HK-2 (cell line): ENCODE data around the gene SLC22A5.
"Not testable (repeated sequence)": the region's sequence is repeated elsewhere in the genome, so short reads cannot be mapped to it uniquely, and the experiment has no call there.

Experiments
- DNase-seq: peaks from one replicate; pipeline ENCODE4 v3.0.0-alpha.2; 2018; ENCODE audit not compliant: unreplicated experiment

SLC22A5 gene

GRCh38 chr5:132388244-132389050 is 18.9 kb downstream of the SLC22A5 start:
- peak; percentile 27 for DNase-seq

- DNase-seq, result no peak
Measured at GRCh38 chr5:132389051-132389331, 19.5 kb downstream of the SLC22A5 start.

DNA sequence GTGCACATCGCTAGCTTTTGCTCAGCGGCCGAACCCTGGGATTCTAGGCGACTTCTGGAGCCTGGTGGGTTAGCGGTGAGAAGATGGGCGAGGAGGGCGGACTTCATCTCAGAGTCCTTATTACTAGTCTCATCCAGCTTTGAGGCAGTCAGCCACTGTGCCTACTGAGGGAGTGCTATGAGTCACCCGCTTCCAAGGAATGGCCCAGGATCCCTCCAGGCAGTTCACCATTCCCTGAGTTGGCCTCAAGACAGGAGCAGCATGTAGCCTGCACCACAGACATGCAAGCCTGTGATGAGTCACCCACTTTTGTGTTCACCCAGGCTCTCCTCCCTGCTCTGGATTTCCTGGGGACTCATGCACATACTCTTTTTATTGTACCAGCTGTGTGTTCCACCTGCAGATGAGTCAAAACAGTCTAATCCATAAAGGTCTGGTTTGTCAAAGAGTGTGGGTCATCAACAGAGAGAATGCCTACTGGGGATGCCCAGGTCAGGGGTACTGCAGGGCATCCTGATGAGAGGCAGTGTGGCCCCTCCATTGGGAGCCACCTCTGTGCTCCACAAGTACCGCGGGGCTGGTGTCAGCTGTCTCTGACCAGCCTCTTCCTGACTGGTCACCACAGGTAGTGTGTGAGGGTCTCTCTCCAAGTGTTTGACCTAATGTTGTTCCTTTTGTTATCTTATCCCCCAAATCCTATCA is 20.2 kb downstream of the SLC22A5 start:
- peak; percentile 84 for DNase-seq

DNA sequence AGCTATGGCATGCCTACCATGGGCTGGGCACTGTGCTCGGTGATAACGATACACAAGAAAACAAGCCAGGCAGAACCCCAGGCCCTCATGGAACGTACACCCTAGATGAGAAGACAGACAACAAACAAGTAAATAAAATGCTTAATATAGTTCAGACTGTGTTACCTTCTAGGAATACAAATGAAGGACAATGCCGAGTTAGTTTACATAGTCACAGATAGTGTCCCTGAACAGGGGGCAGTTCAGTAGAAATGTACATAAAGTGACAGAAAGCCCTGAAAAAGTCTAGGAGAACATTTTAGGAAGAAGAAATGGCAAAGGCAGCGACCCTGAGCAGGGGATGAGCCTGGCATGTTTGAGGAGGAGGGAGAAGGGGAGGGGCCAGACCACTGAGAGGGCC is 21.7 kb downstream of the SLC22A5 start:
- no peak for DNase-seq

DNA sequence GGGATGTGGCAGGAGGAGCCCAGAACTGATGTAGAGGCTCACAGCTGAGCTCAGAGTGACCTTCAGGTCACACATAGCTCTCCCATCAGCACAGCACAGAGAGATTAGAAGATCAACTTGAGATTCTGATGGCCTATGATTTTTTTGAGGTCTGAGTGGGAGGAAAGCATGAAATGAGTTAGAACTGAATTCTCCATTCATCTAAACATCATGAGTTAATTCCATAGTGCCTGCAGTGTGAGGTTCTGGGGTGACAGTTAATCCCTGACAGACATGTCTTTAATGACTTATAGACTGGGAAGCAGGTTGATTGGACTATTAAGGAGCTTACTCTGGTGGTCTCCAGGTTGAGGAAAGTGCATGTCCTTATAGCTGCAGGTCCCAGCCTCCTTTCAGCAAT is 22.4 kb downstream of the SLC22A5 start:
- no peak for DNase-seq

DNA sequence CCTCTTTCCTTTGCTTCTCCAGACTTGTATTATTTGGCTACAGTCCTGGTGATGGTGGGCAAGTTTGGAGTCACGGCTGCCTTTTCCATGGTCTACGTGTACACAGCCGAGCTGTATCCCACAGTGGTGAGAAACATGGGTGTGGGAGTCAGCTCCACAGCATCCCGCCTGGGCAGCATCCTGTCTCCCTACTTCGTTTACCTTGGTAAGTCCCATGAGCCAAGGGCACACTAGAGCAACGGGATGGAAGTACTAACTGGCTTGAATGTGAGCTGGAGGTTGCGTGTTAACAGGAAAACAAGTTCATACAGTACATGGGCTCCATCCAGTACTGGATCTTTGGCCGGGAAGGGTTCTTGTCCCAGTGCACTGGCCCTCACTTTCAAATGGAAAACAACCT is 22.9 kb downstream of the SLC22A5 start:
- no peak for DNase-seq

- no peak for DNase-seq
Measured at GRCh38 chr5:132392978-132393825, 23.7 kb downstream of the SLC22A5 start.

DNA sequence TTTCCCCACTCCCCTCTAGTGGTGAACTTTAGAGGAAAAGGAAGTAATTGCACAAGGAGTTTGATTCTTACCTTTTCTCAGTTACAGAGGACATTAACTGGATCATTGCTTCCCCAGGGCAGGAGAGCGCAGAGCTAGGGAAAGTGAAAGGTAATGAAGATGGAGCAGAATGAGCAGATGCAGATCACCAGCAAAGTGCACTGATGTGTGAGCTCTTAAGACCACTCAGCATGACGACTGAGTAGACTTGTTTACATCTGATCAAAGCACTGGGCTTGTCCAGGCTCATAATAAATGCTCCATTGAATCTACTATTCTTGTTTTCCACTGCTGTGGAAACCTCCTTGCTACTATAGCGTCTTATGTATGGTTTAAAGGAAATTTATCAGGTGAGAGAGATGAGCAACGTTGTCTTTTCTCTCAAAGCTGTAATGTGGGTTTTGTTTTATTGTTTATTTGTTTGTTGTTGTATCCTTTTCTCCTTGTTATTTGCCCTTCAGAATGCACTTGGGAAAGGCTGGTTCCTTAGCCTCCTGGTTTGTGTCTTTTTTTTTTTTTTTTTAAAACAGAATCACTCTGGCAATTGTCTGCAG is 25.3 kb downstream of the SLC22A5 start:
- no peak for DNase-seq

GRCh38 chr5:132396589-132397031 is 27.1 kb downstream of the SLC22A5 start:
- no peak for DNase-seq

DNA sequence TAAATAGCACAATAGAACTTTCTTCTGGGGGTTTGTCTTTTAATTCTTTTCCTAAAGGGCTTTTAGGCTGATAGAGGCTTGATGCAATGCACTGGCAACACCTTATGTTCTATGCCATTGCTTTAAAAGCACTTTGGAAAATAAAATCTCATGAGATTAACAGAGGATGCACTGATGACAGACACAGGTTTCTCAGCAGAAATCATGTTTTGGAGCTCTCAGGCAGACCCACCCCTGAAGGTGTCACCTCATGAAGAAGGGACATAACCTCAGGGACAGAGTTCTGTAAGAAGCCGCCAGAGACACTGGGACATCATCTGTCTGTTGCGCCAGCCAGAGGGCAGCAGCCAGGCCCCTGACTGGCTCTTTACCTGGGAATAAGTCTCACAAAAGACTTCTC is 27.7 kb downstream of the SLC22A5 start:
- DNase-seq, result no peak

DNA sequence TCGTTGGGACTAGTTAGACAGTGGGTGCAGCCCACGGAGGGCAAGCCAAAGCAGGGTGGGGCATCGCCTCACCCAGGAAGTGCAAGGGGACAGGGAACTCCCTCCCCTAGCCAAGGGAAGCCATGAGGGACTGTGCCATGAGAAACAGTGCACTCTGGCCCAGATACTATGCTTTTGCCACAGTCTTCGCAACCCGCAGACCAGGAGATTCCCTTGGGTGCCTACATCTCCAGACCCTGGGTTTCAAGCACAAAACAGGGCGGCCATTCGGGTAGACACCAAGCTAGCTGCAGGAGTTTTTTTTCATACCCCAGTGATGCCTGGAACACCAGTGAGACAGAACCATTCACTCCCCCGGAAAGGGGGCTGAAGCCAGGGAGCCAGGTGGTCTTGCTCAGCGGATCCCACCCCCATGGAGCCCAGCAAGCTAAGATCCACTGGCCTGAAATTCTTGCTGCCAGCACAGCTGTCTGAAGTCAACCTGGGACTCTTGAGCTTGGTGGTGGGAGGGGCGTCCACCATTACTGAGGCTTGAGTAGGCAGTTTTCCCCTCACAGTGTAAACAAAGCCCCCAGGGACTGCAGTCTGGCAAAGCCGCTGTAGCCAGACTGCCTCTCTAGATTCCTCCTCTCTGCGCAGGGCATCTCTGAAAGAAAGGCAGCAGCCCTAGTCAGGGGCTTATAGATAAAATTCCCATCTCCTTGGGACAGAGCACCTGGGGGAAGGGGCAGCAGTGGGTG is 28.6 kb downstream of the SLC22A5 start:
- not testable (repeated sequence) for DNase-seq

DNA sequence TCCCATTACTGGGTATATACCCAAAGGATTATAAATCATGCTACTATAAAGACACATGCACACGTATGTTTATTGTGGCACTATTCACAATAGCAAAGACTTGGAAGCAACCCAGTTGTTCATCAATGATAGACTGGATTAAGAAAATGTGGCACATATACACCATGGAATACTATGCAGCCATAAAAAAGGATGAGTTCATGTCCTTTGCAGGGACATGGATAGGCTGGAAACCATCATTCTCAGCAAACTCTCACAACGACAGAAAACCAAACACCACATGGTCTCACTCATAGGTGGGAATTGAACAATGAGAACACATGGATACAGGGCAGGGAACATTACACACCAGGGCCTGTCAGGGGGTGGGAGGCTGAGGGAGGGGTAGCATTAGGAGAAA is 34.5 kb downstream of the SLC22A5 start:
- not testable (repeated sequence) for DNase-seq

DNA sequence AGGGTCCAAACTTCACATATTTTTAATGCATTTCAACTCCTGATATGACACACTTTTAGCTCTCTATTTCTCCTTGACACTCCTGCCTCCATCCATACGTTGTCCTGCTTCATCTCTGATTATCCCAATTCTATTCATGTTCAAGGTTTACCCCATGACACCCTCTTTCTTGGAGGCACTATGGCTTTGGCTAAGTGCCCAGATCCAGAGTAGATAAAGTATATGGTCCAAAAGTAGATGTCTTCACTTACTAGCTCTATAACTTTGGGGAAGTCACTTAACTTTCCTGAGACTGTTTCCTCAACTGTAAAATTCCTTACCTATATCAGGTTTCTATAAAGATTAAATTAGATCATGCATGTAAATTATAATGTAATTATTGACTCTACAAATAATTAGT is 36.1 kb downstream of the SLC22A5 start:
- DNase-seq, result no peak

GRCh38 chr5:132406144-132406783 is 36.8 kb downstream of the SLC22A5 start:
- no peak for DNase-seq

- DNase-seq, result no peak
Measured at GRCh38 chr5:132407970-132408369, 38.5 kb downstream of the SLC22A5 start.

DNA sequence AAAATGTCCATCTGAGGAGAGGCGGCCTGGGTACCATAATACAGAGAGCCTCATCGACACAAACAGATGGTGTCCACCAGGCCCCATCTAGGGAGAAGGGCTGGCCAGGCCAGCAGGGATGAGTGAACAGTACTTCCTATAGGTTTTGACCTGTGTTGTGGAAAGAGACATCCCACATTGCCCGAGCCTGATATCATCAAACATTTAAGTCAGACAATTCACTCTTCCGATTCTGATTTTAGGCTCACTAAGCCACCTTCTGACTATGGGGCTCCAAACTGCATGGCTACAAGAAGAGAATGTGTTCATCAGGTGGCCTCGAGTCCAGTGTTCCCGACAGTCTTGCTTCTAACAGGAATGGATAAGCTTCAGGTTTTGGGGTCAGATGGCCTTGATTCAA is 38.9 kb downstream of the SLC22A5 start:
- no peak for DNase-seq

DNA sequence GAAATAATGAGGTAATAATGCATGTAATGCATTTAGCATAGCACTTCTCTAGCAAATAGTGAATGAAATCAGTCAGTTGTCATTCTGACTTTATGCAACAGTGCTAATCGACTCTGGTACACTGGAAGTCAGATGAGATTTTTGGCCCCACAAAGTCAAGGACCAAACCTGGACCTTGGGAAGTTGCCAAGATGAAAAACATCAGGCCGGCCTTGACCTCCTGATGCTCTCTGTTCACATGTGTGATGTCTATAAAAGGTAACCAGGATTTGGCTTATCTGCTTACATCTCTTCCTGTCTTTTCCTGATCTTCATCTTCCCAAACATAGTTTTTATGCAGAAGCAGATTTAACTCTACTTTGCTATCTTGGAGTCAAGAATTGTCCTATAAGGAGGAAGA is 39.5 kb downstream of the SLC22A5 start:
- no peak for DNase-seq

DNA sequence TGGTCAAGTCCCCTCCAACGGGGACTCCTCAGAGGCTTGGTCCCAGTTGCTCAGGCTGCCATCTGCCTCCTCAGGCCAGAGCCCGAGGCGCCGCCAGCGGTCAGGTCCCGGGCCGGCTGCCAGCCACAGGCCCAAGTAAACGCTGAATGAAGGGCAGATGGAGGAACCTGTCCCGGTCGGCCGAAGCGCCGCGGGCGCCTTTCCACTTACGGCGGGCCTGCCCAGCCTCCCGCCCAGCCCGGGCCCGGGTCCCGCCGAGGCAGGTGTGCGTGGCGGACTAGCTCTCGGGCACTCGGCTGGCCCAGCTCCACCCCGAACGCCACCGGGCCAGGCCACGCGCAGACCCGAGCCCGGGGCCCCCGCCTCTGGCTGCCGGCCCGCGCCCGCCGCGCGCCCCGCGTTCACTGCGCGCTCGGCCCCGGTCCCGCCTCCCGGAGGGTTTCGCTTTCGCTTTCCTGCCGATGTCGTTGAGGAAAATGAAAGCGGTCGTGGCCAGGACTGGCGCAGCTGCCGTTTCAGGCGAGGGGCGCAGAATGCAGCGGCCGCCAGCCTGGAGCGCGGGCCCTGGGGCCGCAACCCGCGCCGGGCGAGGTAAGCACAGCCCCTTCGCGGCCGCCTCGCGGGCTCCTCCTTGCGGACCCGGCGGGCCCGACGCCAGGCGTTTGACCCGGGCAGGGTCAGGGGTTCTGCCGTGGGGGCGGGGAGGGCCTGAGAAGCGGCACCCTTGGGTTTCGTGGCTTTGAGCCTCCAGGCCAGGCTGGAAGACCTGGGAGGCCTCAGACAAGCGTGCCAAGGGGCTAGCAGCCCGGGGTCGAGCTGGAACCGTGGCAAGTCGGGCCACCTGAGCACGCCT is 41.2 kb downstream of the SLC22A5 start:
- peak; percentile 70 for DNase-seq

DNA sequence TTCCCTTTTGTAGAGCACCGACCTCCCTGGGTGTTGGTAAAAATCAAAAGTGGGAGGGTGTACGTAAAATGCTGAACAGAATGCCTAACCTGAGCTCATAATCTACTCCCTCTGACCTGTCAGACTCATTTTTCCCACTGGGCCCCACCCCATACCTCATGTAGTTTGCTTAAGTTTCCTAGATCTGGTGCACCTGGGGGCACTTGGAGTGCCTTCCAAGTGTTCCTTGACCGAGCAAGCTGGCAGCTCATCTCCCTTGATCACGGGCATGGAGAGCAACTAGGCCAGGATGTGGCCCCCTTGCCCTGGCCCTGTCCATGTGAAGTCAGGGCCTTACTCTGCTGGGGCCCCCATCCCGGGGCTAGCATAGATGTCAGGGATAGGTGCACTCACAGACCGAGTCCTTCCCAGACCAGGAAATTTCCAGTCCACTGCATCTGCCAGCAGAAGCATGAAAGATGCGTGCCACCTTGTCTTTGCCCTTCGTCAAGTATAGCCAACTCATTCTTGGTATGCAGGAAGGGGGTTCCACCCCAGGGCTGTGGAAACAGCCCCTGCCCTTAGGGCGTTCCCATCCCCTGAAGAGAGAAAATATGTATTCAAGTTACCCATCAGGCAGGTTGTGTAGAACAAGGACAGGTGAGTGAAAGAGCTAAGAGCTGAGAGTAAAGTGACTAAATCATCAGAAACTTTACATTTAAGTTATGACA is 41.9 kb downstream of the SLC22A5 start:
- no peak for DNase-seq
